Chondrocyte (in vitro differentiated cells): ENCODE results near the gene WDR77. TPM values are rescaled to one million over a fixed set of nuclear protein-coding genes. Genes with fewer than 3 reads are reported as not detected.

Experiments
- DNase-seq: peaks from one replicate; pipeline ENCODE4 v3.0.0; 2021; ENCODE audit warnings: mixed read lengths, low spot score
- H3K27ac Mint-ChIP-seq: one replicate; pipeline ENCODE4 v1.8.0; 2021; ENCODE audit warnings: mild to moderate bottlenecking, moderate library complexity, mixed read lengths; ENCODE audit not compliant: unreplicated experiment
- H3K27me3 Mint-ChIP-seq: 2 replicates; pipeline ENCODE4 v1.8.0; 2021; ENCODE audit warnings: low read depth, mixed read lengths
- H3K36me3 Mint-ChIP-seq: 2 replicates; pipeline ENCODE4 v1.8.0; 2021; ENCODE audit warnings: low read depth, mixed read lengths
- H3K4me1 Mint-ChIP-seq: 2 replicates; pipeline ENCODE4 v1.8.0; 2021; ENCODE audit warnings: low read depth, mild to moderate bottlenecking, mixed read lengths
- H3K4me3 Mint-ChIP-seq: one replicate; pipeline ENCODE4 v1.8.0; 2021; ENCODE audit warnings: mild to moderate bottlenecking, moderate library complexity, mixed read lengths; ENCODE audit not compliant: unreplicated experiment
- H3K9me3 Mint-ChIP-seq: 2 replicates; pipeline ENCODE4 v1.8.0; 2021; ENCODE audit warnings: low read depth, mixed read lengths
- total RNA-seq: library from RNA; stranded (reverse); gene quantifications from 3 replicates; pipeline ENCODE4 v1.2.1, GENCODE V29; 2021
- TF ChIP-seq, protein P1 (sequence below): fragments of 200-600 bp; sonication (generic); IDR thresholded peaks from 2 replicates; pipeline ENCODE4 v1.5.0; 2021; ENCODE audit warnings: antibody characterized with exemption, mild to moderate bottlenecking, moderate library complexity

WDR77 gene
- total RNA-seq, 1 donor from 2014 or later = 19.5 TPM

DNA sequence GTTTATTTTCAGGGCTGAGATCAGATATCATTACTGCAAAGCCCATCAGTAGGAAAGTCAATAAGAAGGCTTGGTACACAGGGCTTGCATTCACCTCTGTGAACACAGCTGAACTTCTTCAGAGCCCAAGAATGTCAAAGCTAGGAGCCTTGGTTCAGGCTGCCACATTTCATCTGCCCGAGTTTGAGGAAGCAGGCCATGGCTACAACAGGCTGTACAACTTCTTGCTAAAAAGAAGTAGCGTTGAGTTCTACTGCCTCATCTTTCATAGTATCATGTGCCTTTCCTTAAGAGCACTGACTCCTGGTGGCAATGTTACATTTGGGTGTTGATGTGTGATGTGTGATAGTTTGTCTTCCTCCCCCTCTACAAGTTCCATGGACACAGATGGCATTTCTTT lies 34.8 kb upstream of the WDR77 start:
- TF ChIP-seq, protein P1, sequence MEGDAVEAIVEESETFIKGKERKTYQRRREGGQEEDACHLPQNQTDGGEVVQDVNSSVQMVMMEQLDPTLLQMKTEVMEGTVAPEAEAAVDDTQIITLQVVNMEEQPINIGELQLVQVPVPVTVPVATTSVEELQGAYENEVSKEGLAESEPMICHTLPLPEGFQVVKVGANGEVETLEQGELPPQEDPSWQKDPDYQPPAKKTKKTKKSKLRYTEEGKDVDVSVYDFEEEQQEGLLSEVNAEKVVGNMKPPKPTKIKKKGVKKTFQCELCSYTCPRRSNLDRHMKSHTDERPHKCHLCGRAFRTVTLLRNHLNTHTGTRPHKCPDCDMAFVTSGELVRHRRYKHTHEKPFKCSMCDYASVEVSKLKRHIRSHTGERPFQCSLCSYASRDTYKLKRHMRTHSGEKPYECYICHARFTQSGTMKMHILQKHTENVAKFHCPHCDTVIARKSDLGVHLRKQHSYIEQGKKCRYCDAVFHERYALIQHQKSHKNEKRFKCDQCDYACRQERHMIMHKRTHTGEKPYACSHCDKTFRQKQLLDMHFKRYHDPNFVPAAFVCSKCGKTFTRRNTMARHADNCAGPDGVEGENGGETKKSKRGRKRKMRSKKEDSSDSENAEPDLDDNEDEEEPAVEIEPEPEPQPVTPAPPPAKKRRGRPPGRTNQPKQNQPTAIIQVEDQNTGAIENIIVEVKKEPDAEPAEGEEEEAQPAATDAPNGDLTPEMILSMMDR = no peak
- Mint-ChIP-seq H3K27ac (no peak overlapping the region), H3K27me3 (peaks cover under 1% of the 10 kb centered on the region), H3K36me3 (no peaks in the 10 kb centered on the region), H3K4me1 (peaks cover 12% of the 10 kb centered on the region), H3K4me3 (no peak overlapping the region), H3K9me3 (no peaks in the 10 kb centered on the region)
- DNase-seq = no peak

DNA sequence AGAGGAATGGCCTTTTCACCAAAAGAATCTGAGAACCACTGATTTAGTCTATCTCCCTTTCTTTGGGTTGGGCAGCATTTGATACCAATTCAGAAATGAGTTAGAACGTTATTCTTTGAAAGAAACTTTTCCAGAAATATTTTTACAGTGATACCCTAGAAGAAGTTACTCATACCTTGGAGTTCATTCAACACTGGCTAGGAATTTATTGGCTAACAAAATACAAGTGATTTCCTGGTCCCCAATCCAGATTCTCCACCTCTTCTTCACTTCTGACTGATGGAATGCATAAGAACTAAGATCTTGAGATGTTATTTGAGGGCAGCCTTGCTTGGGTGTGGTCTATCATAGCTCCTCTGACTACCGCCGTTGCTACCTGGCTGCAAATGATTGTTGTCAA lies 34.1 kb upstream of the WDR77 start:
- H3K36me3 Mint-ChIP-seq = no peaks in the 10 kb centered on the region
- no peak for DNase-seq
- H3K4me1 Mint-ChIP-seq = peaks cover 12% of the 10 kb centered on the region
- no peaks in the 10 kb centered on the region for H3K27me3 Mint-ChIP-seq
- H3K9me3 Mint-ChIP-seq = no peaks in the 10 kb centered on the region
- TF ChIP-seq, protein P1 = no peak
- H3K27ac Mint-ChIP-seq = no peak overlapping the region
- no peak overlapping the region for H3K4me3 Mint-ChIP-seq

DNA sequence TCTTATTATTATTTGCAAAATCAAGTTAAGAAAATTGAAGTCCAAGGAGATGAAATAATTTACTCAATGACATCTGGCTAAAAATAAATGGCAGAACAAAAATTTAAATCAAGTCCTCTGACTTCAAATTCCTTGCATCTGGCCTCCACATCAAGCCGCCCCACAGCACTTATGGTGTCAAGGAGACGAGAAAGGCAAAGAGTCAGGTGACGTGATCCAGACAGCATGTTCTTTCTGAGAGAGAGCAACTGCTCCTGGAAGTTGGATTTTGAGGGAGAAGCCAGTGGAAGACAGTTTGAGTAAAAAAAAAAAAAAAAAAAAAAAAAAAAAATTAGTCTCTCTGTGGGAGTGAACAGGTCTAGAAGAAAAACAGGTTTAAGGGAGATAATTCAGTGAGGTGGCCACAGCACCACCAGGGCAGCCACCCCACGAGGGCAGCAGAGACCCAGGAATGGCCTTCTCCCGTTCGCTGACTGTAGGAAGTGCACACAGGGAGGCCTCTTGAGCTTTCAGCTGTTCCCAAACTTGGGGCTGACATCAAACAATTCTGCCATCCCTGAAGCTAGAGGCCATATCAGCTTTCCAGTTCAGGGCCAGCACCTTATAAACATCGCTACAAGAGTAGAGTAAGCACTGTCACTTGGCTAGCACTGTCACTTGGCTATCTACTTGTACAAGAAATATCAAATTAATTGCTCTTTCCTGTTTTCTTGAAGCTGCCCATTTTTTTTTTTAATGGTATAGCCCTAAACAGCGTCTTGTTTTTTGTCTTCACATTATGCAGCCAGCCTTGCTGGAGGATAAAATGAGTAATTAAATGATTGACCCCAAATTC lies 32.5 kb upstream of the WDR77 start:
- H3K4me1 Mint-ChIP-seq = peaks cover 12% of the 10 kb centered on the region
- H3K36me3 Mint-ChIP-seq = peaks cover 3% of the 10 kb centered on the region
- H3K9me3 Mint-ChIP-seq = no peaks in the 10 kb centered on the region
- no peak overlapping the region for H3K27ac Mint-ChIP-seq
- no peak overlapping the region for H3K4me3 Mint-ChIP-seq
- H3K27me3 Mint-ChIP-seq = no peaks in the 10 kb centered on the region
- no peak for DNase-seq
- TF ChIP-seq, protein P1 = peak; percentile 86

DNA sequence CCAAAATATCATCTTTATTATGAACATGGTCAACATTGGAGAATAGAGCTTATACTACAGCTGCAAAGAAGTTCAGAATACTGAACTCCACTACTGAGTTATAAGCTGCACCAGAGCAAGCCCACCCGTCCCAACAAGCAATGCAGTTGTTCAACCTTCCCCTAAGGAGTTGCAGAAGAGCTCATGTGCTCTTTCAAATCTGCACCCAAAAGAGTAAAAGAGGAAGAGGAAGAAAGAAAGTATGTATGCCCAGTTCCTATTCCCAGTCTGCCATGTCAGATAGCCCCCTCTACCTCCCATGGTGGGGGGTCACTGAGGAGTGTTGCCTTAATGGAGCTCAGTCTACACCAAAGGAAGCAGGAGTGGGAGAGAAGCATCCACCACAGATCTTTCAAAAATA lies 31.6 kb upstream of the WDR77 start:
- TF ChIP-seq, protein P1 = no peak

DNA sequence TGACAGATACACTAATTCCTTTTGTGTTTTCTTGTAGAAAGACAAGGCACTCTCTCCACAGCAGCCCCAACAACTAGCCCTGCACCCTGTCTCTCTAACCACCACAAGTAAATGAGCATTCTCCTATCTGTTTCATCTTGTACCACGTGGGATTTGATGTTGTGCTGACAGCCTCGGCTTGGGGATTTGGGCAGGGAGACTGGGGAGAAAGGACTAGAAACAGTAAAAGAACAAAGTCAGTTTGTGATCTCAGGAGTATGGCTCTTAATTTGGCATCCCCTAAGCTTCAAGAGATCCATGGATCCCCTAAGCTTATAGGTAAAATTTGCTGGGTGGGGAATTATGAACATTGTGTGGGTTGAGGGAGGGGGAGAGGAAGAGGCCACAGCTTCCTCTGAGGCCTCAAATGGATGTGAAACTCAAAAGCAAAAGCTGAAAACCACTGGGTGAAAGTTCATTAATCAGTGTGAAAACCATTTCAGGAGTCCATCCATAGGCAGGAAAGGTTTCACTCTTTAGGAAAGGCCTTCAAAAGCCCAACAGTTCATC lies 27.8 kb upstream of the WDR77 start:
- TF ChIP-seq, protein P1 = no peak
- Mint-ChIP-seq H3K27me3 (peaks cover 1% of the 10 kb centered on the region), H3K4me3 (no peak overlapping the region), H3K9me3 (no peaks in the 10 kb centered on the region), H3K4me1 (peaks cover 21% of the 10 kb centered on the region), H3K27ac (no peak overlapping the region), H3K36me3 (peaks cover 5% of the 10 kb centered on the region)
- no peak for DNase-seq

More for the DNA sequence above, 31.6 kb upstream of the WDR77 start:
- H3K9me3 Mint-ChIP-seq = no peaks in the 10 kb centered on the region
- H3K27ac Mint-ChIP-seq = no peak overlapping the region
- DNase-seq = no peak
- H3K4me1 Mint-ChIP-seq = peaks cover 12% of the 10 kb centered on the region
- peaks cover 1% of the 10 kb centered on the region for H3K27me3 Mint-ChIP-seq
- peaks cover 3% of the 10 kb centered on the region for H3K36me3 Mint-ChIP-seq
- H3K4me3 Mint-ChIP-seq = no peak overlapping the region
